GM21723 (cell line): ENCODE results near the gene GBP4.

Experiments
- ATAC-seq: cut with Tn5 transposase; IDR thresholded peaks from one replicate; pipeline ENCODE4 v1.9.1; 2021; ENCODE audit warnings: mild to moderate bottlenecking, moderate library complexity; ENCODE audit not compliant: unreplicated experiment

GBP4 gene

DNA sequence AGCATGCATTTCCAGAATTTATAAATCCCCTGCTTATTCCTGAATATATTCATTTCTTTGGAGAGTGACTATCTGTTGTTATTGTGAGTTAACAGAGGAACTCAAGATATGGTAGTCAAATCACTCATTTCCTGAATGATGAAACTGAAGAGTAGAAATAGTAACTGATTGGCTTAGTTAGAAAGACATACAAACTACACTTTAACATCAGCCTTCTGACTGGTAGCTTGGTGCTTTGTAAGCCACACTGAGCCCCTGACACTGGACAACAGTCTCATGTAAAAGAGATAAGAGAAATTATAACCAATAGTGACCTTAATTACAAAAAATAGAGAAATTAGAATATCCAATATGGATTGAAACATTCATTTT, 27.7 kb downstream of the GBP4 start:
- ATAC-seq = no peak

DNA sequence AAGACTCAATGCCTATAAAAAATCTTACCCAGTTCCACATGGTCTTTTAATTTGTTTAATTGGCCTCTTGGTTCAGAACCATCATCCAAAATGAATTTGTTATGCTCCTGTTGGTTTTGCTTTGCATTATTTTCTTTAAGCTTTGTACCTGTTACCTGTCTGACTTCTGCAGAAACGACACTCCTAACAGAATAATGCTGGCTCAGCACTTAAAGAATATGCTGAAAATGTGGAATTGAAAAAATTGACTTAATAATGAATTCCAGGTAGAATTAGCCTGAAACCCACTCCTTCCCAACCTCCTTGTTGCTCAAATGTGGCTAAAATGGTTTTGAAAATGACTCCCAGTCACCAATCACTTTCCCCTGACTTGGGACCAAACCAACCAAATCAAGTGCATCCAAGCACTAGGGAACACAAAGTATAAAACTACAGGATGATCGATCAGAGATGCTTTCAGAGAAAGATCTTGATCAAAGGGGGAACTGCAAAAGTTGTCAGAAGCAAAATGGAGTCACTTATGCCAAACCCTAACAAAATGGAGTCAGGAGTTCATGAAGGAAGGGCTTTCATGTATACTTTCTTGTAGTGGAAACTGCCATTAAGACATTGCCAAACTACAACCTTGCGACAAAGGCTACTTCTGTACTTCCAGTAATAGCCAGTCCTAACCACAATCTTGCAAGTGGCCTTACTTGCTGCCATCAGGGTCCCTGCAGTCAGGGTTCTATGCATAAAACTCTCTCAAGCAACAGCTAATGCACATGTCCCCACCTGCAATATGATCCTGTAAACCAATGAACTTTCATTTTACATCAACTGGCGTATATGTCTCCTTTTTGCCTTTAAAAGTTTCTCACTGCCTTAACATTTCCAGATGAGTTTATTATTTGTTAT, 28.3 kb downstream of the GBP4 start:
- ATAC-seq = no peak

DNA sequence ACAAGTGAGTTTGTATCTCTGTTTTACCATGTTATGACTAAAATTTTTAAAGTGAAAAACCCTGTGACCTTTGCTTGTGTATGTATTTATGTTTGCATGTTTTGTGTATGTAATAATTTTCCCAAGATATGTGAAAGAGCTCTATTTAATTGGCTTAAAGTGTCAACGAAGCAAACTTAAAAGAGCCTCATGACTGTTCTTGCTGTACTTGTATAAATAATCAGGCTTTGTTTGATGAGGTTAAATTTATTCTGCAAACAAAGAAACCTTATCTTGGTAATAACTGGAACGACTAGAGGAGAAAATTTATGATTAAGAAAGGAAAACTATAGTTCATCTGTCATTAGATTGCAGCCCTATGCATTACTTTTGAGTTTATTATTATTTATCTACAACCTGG, 29.6 kb downstream of the GBP4 start:
- no peak for ATAC-seq

DNA sequence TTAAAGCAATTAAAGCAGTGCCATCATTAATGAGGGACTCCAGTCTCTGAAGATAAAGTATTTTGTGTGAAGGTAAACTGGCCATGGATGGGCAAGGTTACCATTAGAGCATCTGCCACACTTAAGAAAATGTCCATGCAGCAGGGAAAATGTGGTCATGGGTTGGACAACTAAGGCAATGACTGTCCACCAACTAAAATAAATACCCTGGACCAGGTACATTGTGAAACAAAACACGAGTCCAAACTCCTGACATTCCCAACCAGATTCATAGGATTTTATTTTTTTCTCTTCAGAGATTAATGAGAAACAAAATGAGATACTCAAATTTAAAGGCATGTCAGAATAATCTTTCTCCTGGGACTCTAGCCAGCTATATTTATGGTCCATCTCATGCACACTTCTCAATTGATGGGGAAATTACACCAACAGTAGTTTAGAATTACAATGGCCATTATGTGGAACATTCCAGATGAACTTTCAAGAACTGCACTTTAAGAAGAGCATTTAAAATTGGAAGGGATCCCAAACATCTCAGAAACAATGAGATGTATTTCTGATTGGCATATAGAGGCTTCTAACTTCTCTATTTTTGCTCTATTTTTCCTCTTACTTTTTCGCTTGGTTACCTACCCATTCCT, 31.0 kb downstream of the GBP4 start:
- no peak for ATAC-seq

DNA sequence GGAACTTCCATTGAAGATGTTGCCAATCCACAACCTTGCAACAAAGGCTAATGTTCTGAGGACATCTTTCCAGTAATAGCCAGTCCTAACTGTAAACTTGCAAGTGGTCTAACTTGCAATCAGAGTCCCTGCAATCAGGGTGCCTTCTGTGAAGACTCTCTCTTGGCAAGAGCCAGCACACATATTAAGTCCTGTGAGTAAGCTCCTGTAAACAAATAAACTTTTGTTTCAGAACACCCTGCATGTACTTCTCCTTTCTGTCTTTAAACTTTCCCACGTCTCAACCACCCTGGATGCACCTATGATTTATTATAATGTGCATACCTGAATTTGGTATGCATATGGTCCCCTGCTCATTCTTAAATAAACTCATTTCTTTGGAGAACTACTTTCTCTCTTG, 32.0 kb downstream of the GBP4 start:
- ATAC-seq = no peak

DNA sequence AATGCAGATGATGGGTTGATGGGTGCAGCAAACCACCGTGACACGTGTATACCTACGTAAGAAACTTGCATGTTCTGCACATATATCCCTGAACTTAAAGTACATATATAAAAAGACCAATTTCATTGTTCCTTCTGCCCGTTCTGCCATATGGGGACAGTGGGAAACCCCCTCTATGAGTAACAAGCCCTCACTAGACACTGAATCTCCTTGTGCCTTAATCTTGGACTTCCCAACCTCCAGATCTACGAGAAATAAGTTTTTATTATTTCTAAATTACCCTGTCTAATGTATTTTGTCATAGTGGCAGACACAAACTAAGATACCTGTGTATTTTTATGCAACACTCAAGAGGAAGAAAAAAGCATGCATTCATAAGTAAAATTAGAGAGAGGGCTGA, 32.9 kb downstream of the GBP4 start:
- no peak for ATAC-seq

DNA sequence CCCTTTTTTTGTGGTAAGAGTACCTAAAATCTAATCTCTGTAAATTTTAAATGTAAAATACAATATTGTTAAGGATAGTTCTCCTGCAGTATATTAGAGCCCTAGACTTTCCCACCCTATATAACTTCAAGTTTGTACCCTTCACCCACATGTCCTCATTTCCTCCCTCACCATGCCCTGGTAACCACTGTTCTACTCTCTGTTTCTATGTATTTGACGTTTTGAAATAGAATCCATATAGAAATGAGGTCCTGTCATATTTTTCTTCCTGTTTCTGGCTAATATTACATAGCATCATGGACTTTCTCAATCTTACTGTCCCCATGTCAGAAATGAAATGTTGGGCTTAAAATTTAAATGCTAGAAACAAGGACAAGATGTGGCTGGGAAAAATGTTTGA, 47.7 kb downstream of the GBP4 start:
- no peak for ATAC-seq

DNA sequence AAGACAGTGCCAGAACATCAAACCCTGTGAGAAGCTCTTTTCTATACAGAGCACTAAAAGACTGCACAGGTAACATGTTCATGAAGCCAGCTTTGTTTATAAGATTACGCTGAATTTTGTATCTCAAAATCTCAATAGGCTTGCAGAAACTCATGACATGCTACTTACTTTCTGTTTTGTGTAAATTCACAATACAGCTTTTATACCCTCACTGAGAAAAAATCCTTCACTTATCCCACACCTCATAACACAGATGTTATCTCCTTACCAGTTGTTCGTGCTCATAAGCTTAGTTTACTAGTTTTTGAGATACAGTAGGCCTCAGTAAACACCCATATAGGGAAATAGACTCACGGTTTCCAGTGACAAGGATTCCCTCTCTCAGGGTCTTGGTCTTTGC, 48.8 kb downstream of the GBP4 start:
- no peak for ATAC-seq

DNA sequence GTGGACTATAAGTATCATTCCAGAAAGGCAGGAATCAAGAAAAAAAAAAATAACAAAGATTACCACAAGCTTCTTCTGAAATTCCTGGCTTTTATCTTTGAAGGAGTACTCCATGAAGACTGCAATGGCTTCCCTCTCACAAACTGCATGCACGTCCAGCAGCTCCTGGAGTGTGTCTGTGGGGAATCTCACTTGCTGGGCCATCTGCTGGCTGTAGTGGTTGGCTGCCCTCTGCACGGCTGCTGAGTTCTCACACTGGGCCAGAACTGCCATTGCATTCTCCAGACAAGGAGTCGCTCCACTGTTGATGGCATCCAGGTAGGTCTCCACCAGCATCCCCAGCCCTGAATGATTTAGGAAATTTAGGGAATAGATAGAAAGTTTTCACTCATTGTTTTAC, 49.5 kb downstream of the GBP4 start:
- no peak for ATAC-seq

DNA sequence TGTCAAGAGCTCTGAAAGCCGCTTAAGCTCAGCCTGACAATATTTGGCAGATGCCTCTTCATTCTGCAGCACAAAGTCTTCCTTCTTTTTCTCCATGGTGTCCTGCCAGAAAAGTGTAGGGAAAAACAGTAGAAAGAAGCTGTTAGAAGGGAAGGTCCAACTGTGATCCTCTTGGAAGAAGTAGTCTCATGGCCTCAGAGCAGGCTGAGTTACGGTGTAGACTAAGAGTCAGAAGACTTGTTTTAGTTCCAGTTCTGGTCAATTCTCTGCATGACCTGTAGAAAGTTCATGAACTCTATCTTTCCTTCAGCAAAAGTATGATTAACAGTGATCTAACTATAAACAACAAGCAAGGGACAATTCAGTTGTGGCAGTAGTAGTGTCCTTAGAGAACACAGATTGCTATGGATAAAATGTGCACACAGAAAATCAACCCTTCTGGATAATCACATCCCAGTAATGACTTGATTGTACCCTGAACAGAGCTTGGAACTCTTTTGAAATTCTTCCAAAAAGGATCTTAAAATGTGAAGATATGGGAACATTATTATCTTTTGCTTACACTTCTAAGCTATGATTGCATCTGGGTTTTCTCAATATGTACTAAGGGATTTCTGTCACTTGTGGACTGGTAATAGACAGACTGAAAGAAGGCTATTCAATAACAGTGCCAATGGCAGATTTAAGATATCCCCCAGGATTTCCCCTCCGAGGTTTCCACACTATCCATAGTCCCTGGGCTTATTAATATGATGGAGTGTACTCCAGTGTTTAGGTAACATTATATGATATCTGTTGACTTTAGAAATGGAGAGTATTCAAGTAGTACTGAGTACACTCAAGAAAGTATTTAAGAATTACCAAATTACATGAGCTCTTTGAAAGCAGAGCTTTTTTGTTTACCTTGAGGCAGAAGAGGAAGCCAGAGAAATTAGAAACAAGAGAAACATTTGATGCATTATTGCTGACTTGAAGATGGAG, 50.8 kb downstream of the GBP4 start:
- no peak for ATAC-seq

DNA sequence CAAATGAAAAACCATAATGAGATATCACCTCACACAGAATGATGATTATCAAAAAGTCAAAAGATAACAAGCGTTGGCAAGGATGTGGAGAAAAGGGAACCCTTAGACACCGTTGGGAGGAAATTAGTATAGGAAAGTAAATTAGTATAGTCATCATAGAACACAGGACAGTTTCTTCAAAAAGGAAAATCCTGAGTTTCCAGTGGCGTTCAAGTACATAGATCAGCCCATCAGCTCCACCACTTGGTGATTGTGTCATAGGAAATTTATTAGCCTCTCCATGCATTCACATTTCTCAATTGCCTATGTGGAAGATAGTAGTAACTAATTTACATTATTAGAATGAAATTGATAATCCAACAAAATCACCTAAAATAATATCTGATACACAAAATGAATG, 52.0 kb downstream of the GBP4 start:
- no peak for ATAC-seq

DNA sequence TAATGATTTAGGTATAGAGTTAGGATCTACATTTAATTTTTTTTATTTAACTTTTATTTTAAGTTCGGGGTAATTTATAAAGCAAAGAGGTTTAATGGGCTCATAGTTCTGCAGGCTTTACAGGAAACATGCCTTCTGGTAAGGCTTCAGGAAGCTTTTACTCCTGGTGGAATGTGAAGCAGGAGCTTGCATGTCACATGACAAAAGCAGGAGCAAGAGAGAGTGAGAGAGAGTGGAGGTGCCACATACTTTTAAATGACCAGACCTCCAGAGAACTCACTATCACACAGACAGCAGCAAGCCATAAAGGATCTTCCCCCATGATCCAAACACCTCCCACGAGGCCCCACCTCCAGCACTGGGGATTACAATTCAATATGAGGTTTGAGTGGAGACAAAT, 55.3 kb downstream of the GBP4 start:
- ATAC-seq = no peak

DNA sequence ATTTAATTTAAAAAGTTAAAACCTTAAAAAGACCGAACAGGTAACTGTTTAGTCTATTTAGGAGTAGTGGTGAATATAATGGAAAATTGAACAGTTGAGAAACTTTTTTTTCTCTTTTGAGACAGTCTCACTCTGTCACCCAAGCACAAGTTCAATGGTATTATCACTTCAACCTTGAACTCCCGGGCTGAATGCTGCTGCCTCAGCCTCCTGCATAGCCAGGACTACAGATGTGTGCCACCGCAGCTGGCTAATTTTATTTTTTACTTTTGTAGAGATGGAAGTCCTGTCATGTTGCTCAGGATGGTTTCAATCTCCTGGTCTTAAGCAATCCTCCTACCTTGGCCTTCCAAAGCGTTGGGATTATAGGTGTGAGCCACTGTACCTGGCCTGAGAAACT, 56.6 kb downstream of the GBP4 start:
- ATAC-seq = no peak

DNA sequence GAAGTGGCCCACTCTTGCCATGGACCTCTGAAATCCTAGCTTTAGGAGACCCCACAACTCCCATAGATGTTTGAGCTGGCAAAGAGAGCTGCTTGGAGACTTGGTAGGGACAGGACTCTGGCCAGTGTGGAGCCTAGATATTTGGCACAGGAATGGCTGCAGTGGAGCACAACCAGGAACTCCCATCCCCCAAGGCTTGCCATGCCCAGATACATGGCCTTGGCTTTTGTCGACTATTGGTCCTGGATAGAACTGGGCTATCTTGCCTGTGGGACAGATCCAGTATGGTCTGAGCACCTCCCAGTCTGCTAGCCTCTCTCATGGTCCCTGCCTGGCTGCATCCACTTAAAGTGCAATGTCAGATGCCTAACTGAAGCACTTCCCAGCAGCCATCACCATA, 65.0 kb downstream of the GBP4 start:
- ATAC-seq = no peak
